CD4-positive, alpha-beta T cell (primary cell): ENCODE data around the gene MUC4. TPM values are rescaled to one million over a fixed set of nuclear protein-coding genes. Genes with fewer than 3 reads are reported as not detected.

Experiments
- ATAC-seq: fragments of 200-7000 bp; cut with Tn5 transposase; one replicate; pipeline ENCODE4 v1.10.0; 2022; ENCODE audit warnings: mild to moderate bottlenecking; ENCODE audit not compliant: poor library complexity
- CTCF ChIA-PET: fragments of 350-600 bp; sonication (Branson Sonifier 250); formaldehyde crosslinking; loops from one replicate; lab custom pipeline; 2021; ENCODE audit warnings: antibody characterized with exemption, inconsistent platforms; lab: Charles Lee
- POLR2A ChIA-PET: fragments of 350-600 bp; sonication (Branson Sonifier 250); formaldehyde crosslinking; loops from one replicate; lab custom pipeline; 2021; ENCODE audit warnings: antibody characterized with exemption, inconsistent platforms; lab: Charles Lee
- DNase-seq, 14 experiments: peaks; one replicate each; pipeline ENCODE4 v3.0.0-alpha.2; 2013 to 2020; ENCODE audit warnings: mixed read lengths in 2 of 14
- H3K27ac ChIP-seq, 2 donors: one replicate each; pipeline versions ENCODE4 v1.5.1 to v1.7.0; 2013; ENCODE audit warnings: low read length in 2 of 2, low read depth in 1 of 2, mild to moderate bottlenecking in 1 of 2
- H3K27me3 ChIP-seq, 2 experiments: 1 replicate in 1 of 2; 2 replicates in 1 of 2; pipeline versions ENCODE4 v1.6.1 to v1.7.0; 2013; ENCODE audit warnings: low read length in 2 of 2, control low read depth in 1 of 2, mild to moderate bottlenecking in 1 of 2, moderate library complexity in 1 of 2; ENCODE audit not compliant: insufficient read depth in 2 of 2, control insufficient read depth in 1 of 2
- H3K36me3 ChIP-seq: one replicate; pipeline ENCODE4 v1.6.1; 2013; ENCODE audit warnings: low read length, control low read depth; ENCODE audit not compliant: insufficient read depth
- H3K4me1 ChIP-seq: one replicate; pipeline ENCODE4 v1.6.1; 2013; ENCODE audit warnings: low read length, control low read depth; ENCODE audit not compliant: insufficient read depth
- H3K4me3 ChIP-seq: one replicate; pipeline ENCODE4 v1.5.1; 2013; ENCODE audit warnings: mild to moderate bottlenecking, low read length, moderate library complexity
- H3K9me3 ChIP-seq, 2 experiments: 1 replicate in 1 of 2; 2 replicates in 1 of 2; pipeline versions ENCODE4 v1.6.1 to v1.7.0; 2013; ENCODE audit warnings: low read length in 2 of 2, mild to moderate bottlenecking in 2 of 2, control low read depth in 1 of 2, moderate library complexity in 1 of 2; ENCODE audit not compliant: control insufficient read depth in 1 of 2, insufficient read depth in 1 of 2
- H3K27ac Mint-ChIP-seq: one replicate; pipeline ENCODE4 v1.8.0; 2020; ENCODE audit warnings: mixed read lengths
- H3K27me3 Mint-ChIP-seq: one replicate; pipeline ENCODE4 v1.8.0; 2021; ENCODE audit warnings: mixed read lengths
- H3K36me3 Mint-ChIP-seq: one replicate; pipeline ENCODE4 v1.8.0; 2021; ENCODE audit warnings: low read depth, mixed read lengths
- H3K4me1 Mint-ChIP-seq: one replicate; pipeline ENCODE4 v1.8.0; 2021; ENCODE audit warnings: low read depth, mixed read lengths
- H3K4me3 Mint-ChIP-seq: one replicate; pipeline ENCODE4 v1.8.0; 2020; ENCODE audit warnings: mild to moderate bottlenecking, mixed read lengths
- H3K9me3 Mint-ChIP-seq: one replicate; pipeline ENCODE4 v1.8.0; 2020; ENCODE audit warnings: mixed read lengths
- intact Hi-C, 2 experiments: fragments of 100-400 bp; cut with DNase I in 1 of 2; cut with micrococcal nuclease in 1 of 2; formaldehyde crosslinking; loops; one replicate each; pipeline versions ENCODE4 v1.15.1 to v1.9.0; 2023 to 2025; cut with DNase I, micrococcal nuclease
- total RNA-seq, 174 experiments: library from RNA in 2 of 174; stranded (reverse) in 2 of 174; gene quantifications; one replicate each; pipeline ENCODE4 v1.2.3 and lab custom pipeline; 2021 to 2026
- TF ChIP-seq, protein P1 (sequence below): fragments of 200-600 bp; IDR thresholded peaks from one replicate; pipeline ENCODE4 v1.8.0; 2022; ENCODE audit warnings: antibody characterized with exemption, mild to moderate bottlenecking

MUC4 gene
- total RNA-seq, 2 experiments from 2014 or later, result not detected

DNA sequence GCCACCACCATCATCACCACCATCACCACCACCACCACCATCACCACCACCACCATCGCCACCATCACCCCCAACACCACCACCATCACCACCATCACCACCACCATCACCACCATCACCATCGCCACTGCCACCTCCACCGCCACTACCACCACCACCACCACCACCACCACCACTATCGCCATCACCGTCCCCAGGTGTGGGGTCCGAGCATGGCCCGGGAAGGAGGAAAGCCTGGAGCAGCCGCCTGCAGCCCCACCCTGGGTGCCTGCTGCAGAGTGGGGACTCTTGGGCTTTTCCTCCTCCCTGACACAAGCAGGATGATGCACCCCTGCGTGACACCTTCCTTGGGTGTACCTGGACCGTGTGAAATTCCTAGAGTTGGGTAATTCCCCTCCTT lies 43.9 kb downstream of the MUC4 start:
- H3K36me3 Mint-ChIP-seq, result no peaks in the 10 kb centered on the region
- no peak for ATAC-seq
- ChIA-PET POLR2A (no interaction called here), CTCF (no interaction called here)
- no peaks in the 10 kb centered on the region for H3K9me3 Mint-ChIP-seq
- Histone ChIP-seq H3K9me3 (peaks cover 0 to 23% of the 10 kb centered on the region in 2 experiments), H3K27me3 (peaks cover 0 to 2% of the 10 kb centered on the region in 2 experiments), H3K4me3 (no peak overlapping the region), H3K36me3 (no peaks in the 10 kb centered on the region), H3K27ac (no peak overlapping the region), H3K4me1 (no peaks in the 10 kb centered on the region)
- peaks cover 16% of the 10 kb centered on the region for H3K27me3 Mint-ChIP-seq
- no peak for DNase-seq
- no peaks in the 10 kb centered on the region for H3K4me1 Mint-ChIP-seq
- intact Hi-C loops, result no loop called here
- TF ChIP-seq, protein P1, sequence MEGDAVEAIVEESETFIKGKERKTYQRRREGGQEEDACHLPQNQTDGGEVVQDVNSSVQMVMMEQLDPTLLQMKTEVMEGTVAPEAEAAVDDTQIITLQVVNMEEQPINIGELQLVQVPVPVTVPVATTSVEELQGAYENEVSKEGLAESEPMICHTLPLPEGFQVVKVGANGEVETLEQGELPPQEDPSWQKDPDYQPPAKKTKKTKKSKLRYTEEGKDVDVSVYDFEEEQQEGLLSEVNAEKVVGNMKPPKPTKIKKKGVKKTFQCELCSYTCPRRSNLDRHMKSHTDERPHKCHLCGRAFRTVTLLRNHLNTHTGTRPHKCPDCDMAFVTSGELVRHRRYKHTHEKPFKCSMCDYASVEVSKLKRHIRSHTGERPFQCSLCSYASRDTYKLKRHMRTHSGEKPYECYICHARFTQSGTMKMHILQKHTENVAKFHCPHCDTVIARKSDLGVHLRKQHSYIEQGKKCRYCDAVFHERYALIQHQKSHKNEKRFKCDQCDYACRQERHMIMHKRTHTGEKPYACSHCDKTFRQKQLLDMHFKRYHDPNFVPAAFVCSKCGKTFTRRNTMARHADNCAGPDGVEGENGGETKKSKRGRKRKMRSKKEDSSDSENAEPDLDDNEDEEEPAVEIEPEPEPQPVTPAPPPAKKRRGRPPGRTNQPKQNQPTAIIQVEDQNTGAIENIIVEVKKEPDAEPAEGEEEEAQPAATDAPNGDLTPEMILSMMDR, result no peak
- H3K4me3 Mint-ChIP-seq, result no peak overlapping the region
- H3K27ac Mint-ChIP-seq, result no peak overlapping the region

DNA sequence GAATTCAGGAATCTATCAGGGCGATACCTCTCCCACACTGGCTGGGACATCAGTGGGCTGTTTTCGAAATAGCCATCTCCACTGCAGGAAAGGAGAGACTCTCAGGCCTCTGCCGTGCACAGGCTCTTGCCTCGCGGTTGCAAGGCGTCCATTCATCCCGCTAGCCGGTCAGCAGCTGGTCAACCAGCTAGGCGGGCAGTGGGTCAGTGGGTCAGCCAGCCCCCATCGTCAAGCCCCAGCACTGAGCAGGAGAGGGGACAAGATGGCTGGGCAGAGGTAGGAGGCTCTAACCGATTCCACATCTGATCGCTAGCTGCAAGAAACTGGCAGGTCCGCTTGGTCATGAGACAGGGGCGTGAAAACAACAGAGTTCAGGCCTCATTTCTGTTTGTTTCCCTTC lies 45.1 kb downstream of the MUC4 start:
- Mint-ChIP-seq H3K9me3 (no peaks in the 10 kb centered on the region), H3K27ac (no peak overlapping the region), H3K4me3 (no peak overlapping the region), H3K4me1 (no peaks in the 10 kb centered on the region), H3K36me3 (no peaks in the 10 kb centered on the region), H3K27me3 (peaks cover 16% of the 10 kb centered on the region)
- Histone ChIP-seq H3K4me1 (peaks cover 5% of the 10 kb centered on the region), H3K27me3 (peaks cover 0 to 2% of the 10 kb centered on the region in 2 experiments), H3K9me3 (peaks cover 0 to 25% of the 10 kb centered on the region in 2 experiments), H3K4me3 (no peak overlapping the region), H3K36me3 (no peaks in the 10 kb centered on the region), H3K27ac (no peak overlapping the region)
- CTCF ChIA-PET, result no interaction called here
- ATAC-seq (no peak), DNase-seq (no peak)
- TF ChIP-seq, protein P1, result no peak
- POLR2A ChIA-PET, result no interaction called here
- intact Hi-C loops, result no loop called here

DNA sequence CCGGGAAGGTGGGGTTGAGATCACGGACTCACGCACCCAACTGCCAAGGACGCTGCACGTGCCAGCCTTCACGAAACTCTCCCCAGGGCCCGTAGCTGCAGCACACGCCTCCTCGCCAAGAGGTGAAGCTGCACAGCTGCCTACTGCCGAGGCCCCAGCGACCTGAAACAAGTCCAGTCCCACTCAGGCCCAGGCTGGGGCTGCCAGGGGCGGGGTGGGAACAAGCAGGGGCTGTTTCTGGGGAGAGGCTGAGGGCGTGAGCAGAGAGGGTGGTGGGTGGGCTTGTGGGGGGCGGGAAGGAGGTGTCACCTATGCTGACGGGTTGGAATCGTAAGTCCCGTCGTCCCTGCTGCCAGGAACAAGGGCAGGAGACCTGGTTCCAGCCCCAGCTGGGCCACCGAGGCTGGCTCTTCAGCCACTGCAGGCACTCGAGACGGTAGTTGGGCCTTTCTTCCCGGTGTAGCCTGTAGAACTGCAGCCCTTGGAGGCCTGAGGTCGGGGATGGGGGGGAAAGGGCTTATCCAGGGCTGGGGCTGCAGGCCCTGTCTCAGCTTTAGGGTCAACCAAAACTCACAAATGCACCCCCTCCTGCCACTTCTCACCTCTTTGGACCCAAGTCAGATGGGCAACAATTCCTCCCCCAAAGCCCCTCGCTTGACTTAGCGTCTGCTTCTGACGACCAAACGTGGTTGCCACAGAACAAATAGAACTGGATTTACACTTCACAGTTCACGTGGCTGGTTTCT lies 46.6 kb downstream of the MUC4 start:
- H3K27me3 Mint-ChIP-seq, result peaks cover 26% of the 10 kb centered on the region
- no peaks in the 10 kb centered on the region for H3K9me3 Mint-ChIP-seq
- ATAC-seq, result no peak
- no peak overlapping the region for H3K4me3 ChIP-seq
- intact Hi-C loops, result no loop called here
- TF ChIP-seq, protein P1, result no peak
- no peaks in the 10 kb centered on the region for H3K36me3 ChIP-seq
- peaks cover 0 to 28% of the 10 kb centered on the region in 2 experiments for H3K9me3 ChIP-seq
- no peak overlapping the region for H3K4me3 Mint-ChIP-seq
- no peaks in the 10 kb centered on the region for H3K4me1 Mint-ChIP-seq
- no peak overlapping the region for H3K27ac Mint-ChIP-seq
- H3K27ac ChIP-seq, result no peak overlapping the region
- ChIA-PET POLR2A (no interaction called here), CTCF (no interaction called here)
- no peak for DNase-seq
- peaks cover 5 to 11% of the 10 kb centered on the region in 2 experiments for H3K27me3 ChIP-seq
- peaks cover 10% of the 10 kb centered on the region for H3K4me1 ChIP-seq
- H3K36me3 Mint-ChIP-seq, result no peaks in the 10 kb centered on the region
